ENCODE measurements around the gene KCNE1.
"Not testable (repeated sequence)": the region's sequence is repeated elsewhere in the genome, so short reads cannot be mapped to it uniquely, and the experiment has no call there.

Gene KCNE1

DNA sequence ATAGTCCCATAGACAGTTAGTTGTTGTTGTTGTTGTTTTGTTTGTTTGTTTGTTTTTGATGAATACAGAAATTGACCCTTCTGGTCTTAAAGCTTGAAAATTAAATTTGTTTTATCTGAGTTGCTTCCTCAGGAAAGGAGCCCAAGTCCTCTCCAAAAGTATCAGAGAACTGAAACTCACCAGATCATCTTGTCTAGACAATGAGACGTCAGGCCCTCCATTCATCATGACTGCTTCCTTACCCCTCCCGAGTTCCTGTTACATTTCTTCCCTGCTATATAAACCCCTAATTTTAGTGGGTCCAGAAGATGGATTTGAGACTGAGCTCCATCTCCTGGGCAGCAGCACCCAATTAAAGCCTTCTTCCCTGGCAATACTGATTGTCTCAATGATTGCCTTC, 105.3 kb downstream of the KCNE1 start:
- not testable (repeated sequence) for DNase-seq

DNA sequence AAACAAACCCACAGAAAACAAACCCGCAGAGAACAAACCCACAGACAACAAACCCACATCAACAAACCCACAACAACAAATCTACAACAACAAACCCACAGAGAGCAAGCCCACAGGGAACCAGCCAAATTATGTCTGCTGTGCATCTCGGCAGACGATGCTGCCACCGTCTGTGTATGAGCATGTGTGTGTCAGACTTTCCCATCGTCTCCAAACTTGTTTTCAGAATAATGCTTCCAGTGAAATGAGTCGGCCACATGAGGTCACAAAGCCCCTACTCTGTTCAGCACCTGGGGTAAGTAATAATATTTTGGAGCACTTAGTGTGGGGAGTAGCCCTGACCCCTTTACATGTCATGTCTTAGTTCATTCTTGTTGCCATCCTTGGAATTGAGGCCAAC, 105.9 kb downstream of the KCNE1 start:
- DNase-seq: not testable (repeated sequence)

DNA sequence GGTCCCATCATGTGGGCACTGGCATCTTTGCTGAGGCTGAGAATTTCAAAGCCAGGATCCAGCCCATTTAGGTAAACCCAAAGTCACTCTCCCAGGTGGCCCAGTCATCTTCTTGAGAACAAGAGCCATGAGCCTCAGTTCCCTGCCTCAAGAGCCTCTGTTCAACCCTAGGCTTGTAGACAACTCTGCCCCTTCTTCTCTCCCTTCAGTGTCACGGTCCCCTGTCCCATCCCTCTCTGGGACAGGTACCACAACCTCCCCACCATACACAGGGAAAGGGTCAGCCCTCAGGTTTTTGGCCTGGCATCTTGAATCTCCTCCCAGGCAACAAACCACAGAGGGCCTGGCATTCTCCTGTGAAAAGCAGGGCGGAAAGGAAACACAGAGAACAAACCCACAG, 106.3 kb downstream of the KCNE1 start:
- not testable (repeated sequence) for DNase-seq

DNA sequence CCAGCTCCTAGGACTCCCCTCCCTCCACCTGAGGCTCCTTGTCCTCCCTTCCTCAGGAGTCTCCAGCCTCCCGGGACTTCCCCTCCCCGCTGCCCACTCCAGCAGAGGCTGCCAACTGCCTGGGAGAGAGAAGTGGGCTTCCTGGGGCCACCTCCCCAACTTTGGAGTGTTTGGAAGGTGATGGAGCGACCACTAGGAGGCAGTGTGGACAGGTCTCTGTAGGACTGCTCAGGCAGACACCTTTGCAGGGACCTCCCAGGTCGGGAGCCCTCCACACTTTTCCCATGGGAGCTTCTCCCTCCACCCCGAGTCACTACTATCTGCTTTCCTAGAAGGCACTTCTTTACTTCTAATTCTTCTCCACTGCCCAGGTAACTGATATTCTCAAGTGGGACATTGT, 107.3 kb downstream of the KCNE1 start:
- not testable (repeated sequence) for DNase-seq

DNA sequence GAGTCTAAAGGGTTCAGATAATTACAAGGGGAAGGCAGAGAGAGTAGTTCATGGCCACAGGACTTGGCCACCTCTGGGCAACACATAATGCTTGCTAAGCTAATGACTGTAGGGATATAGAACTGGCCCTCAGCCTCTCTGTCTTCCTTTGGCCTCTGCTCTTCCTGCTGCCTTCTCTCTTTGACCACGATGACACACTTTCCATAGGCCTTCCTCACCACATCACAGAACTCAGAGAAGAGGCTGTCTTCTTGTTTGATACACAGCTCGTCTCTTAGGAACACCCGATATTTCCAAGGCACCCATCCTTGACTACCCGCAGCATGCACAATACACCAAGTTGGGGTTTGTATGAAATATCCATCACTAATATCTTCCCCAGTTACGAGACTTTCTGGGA, 111.5 kb downstream of the KCNE1 start:
- not testable (repeated sequence) for DNase-seq

All from HCEC 1CT (cell line).